SJCRH30 (cell line): ENCODE data around the gene RMDN2. TPM values are rescaled to one million over a fixed set of nuclear protein-coding genes. Genes with fewer than 3 reads are reported as not detected.
"Not testable (repeated sequence)": the region's sequence is repeated elsewhere in the genome, so short reads cannot be mapped to it uniquely, and the experiment has no call there.

Source experiments
- DNase-seq, 2 experiments: peaks; one replicate each; pipeline ENCODE4 v3.0.0-alpha.2; 2015 to 2020
- H3K27ac ChIP-seq: fragments of 250-450 bp; sonication (Bioruptor Pico); 2 replicates; pipeline ENCODE4 v1.5.1; 2020; ENCODE audit warnings: mild to moderate bottlenecking, moderate library complexity
- H3K27me3 ChIP-seq: fragments of 250-450 bp; sonication (Bioruptor Pico); 2 replicates; pipeline ENCODE4 v1.5.1; 2020; ENCODE audit warnings: mild to moderate bottlenecking, moderate library complexity
- H3K36me3 ChIP-seq: fragments of 250-450 bp; sonication (Bioruptor Pico); 2 replicates; pipeline ENCODE4 v1.5.1; 2020; ENCODE audit warnings: mild to moderate bottlenecking, moderate library complexity
- H3K4me1 ChIP-seq: fragments of 250-450 bp; sonication (Bioruptor Pico); 2 replicates; pipeline ENCODE4 v1.5.1; 2020; ENCODE audit warnings: mild to moderate bottlenecking, moderate library complexity
- H3K4me3 ChIP-seq: fragments of 250-450 bp; sonication (Bioruptor Pico); 2 replicates; pipeline ENCODE4 v1.5.1; 2020; ENCODE audit warnings: mild to moderate bottlenecking, moderate library complexity
- H3K9me3 ChIP-seq: fragments of 250-450 bp; sonication (Bioruptor Pico); replicated peaks from 2 replicates; pipeline ENCODE4 v1.5.1; 2020; ENCODE audit warnings: mild to moderate bottlenecking, moderate library complexity
- total RNA-seq: library from RNA; depleted of rRNA; stranded (reverse); fragments of >200 nt; shearing (Covaris generic); gene quantifications from 2 replicates; pipeline ENCODE4 v1.2.3, GENCODE V29; 2014

Gene RMDN2
- total RNA-seq, 1 experiment from 2014 or later, result 2.1 TPM

GRCh38 chr2:37982847-37983246 is 57.8 kb downstream of the RMDN2 start:
- no peak for DNase-seq
- no peaks in the 10 kb centered on the region for H3K9me3 ChIP-seq
- no peak overlapping the region for H3K4me3 ChIP-seq
- H3K27ac ChIP-seq, result no peak overlapping the region
- 0 out of 2 replicates have a peak, but pooled peaks cover 2% of the 10 kb centered on the region for H3K27me3 ChIP-seq
- H3K4me1 ChIP-seq, result 0 out of 2 replicates have a peak, but pooled peaks cover 2% of the 10 kb centered on the region
- H3K36me3 ChIP-seq, result no peaks in the 10 kb centered on the region

GRCh38 chr2:37983719-37984118 is 58.6 kb downstream of the RMDN2 start:
- H3K9me3 ChIP-seq, result no peaks in the 10 kb centered on the region
- no peak overlapping the region for H3K27ac ChIP-seq
- no peaks in the 10 kb centered on the region for H3K36me3 ChIP-seq
- 0 out of 2 replicates have a peak, but pooled peaks cover 2% of the 10 kb centered on the region for H3K4me1 ChIP-seq
- DNase-seq, result no peak
- H3K27me3 ChIP-seq, result 0 out of 2 replicates have a peak, but pooled peaks cover 2% of the 10 kb centered on the region
- no peak overlapping the region for H3K4me3 ChIP-seq

- no peaks in the 10 kb centered on the region for H3K9me3 ChIP-seq
- no peaks in the 10 kb centered on the region for H3K36me3 ChIP-seq
- H3K4me1 ChIP-seq, result 0 out of 2 replicates have a peak, but pooled peaks cover 2% of the 10 kb centered on the region
- H3K27ac ChIP-seq, result no peak overlapping the region
- no peak overlapping the region for H3K4me3 ChIP-seq
- DNase-seq, result no peak
- 0 out of 2 replicates have a peak, but pooled peaks cover 2% of the 10 kb centered on the region for H3K27me3 ChIP-seq
Measured at GRCh38 chr2:37984176-37984575, 59.1 kb downstream of the RMDN2 start.

GRCh38 chr2:37984589-37984988 is 59.5 kb downstream of the RMDN2 start:
- no peak overlapping the region for H3K27ac ChIP-seq
- H3K9me3 ChIP-seq, result no peaks in the 10 kb centered on the region

GRCh38 chr2:37985333-37985732 is 60.2 kb downstream of the RMDN2 start:
- DNase-seq, result no peak

More at GRCh38 chr2:37984589-37984988, 59.5 kb downstream of the RMDN2 start:
- DNase-seq, result no peak
- Histone ChIP-seq H3K36me3 (no peaks in the 10 kb centered on the region), H3K4me3 (no peak overlapping the region), H3K4me1 (0 out of 2 replicates have a peak, but pooled peaks cover 2% of the 10 kb centered on the region), H3K27me3 (0 out of 2 replicates have a peak, but pooled peaks cover 2% of the 10 kb centered on the region)

GRCh38 chr2:37987098-37987775 is 62.1 kb downstream of the RMDN2 start:
- DNase-seq, result no peak
- no peaks in the 10 kb centered on the region for H3K36me3 ChIP-seq

More at GRCh38 chr2:37985333-37985732, 60.2 kb downstream of the RMDN2 start:
- H3K9me3 ChIP-seq, result no peaks in the 10 kb centered on the region
- H3K4me1 ChIP-seq, result 0 out of 2 replicates have a peak, but pooled peaks cover 2% of the 10 kb centered on the region
- H3K27me3 ChIP-seq, result 0 out of 2 replicates have a peak, but pooled peaks cover 2% of the 10 kb centered on the region
- no peak overlapping the region for H3K4me3 ChIP-seq
- H3K36me3 ChIP-seq, result no peaks in the 10 kb centered on the region
- no peak overlapping the region for H3K27ac ChIP-seq

GRCh38 chr2:37992601-37993000 is 67.5 kb downstream of the RMDN2 start:
- no peak for DNase-seq
- H3K4me3 ChIP-seq, result no peak overlapping the region
- H3K27ac ChIP-seq, result no peak overlapping the region
- no peaks in the 10 kb centered on the region for H3K4me1 ChIP-seq
- no peaks in the 10 kb centered on the region for H3K36me3 ChIP-seq
- no peaks in the 10 kb centered on the region for H3K9me3 ChIP-seq
- H3K27me3 ChIP-seq, result no peaks in the 10 kb centered on the region

More at GRCh38 chr2:37987098-37987775, 62.1 kb downstream of the RMDN2 start:
- no peak overlapping the region for H3K27ac ChIP-seq
- H3K4me3 ChIP-seq, result no peak overlapping the region
- no peaks in the 10 kb centered on the region for H3K9me3 ChIP-seq
- 0 out of 2 replicates have a peak, but pooled peaks cover 2% of the 10 kb centered on the region for H3K4me1 ChIP-seq
- 0 out of 2 replicates have a peak, but pooled peaks cover 2% of the 10 kb centered on the region for H3K27me3 ChIP-seq

GRCh38 chr2:37993143-37993542 is 68.1 kb downstream of the RMDN2 start:
- no peak overlapping the region for H3K27ac ChIP-seq
- no peaks in the 10 kb centered on the region for H3K9me3 ChIP-seq
- H3K4me3 ChIP-seq, result no peak overlapping the region
- H3K36me3 ChIP-seq, result no peaks in the 10 kb centered on the region
- no peak for DNase-seq
- H3K4me1 ChIP-seq, result no peaks in the 10 kb centered on the region
- H3K27me3 ChIP-seq, result no peaks in the 10 kb centered on the region

GRCh38 chr2:37997629-37998028 is 72.5 kb downstream of the RMDN2 start:
- H3K36me3 ChIP-seq, result no peaks in the 10 kb centered on the region
- H3K9me3 ChIP-seq, result no peaks in the 10 kb centered on the region
- no peaks in the 10 kb centered on the region for H3K27me3 ChIP-seq
- DNase-seq, result no peak
- H3K4me3 ChIP-seq, result no peak overlapping the region
- H3K27ac ChIP-seq, result no peak overlapping the region
- H3K4me1 ChIP-seq, result no peaks in the 10 kb centered on the region

GRCh38 chr2:38000485-38001222 is 75.6 kb downstream of the RMDN2 start:
- no peak for DNase-seq
- Histone ChIP-seq H3K9me3 (0 out of 2 replicates have a peak, but pooled peaks cover 3% of the 10 kb centered on the region), H3K27me3 (no peaks in the 10 kb centered on the region), H3K27ac (no peak overlapping the region), H3K4me1 (no peaks in the 10 kb centered on the region), H3K36me3 (no peaks in the 10 kb centered on the region), H3K4me3 (no peak overlapping the region)

- not testable (repeated sequence) for H3K4me1 ChIP-seq, H3K4me3 ChIP-seq, H3K27ac ChIP-seq, H3K27me3 ChIP-seq, DNase-seq, H3K9me3 ChIP-seq, H3K36me3 ChIP-seq
Measured at GRCh38 chr2:38010187-38010586, 85.1 kb downstream of the RMDN2 start.

GRCh38 chr2:38010995-38011394 is 85.9 kb downstream of the RMDN2 start:
- peaks cover 4% of the 10 kb centered on the region; the same call in 1 of the 2 replicates for H3K4me1 ChIP-seq
- H3K36me3 ChIP-seq, result no peaks in the 10 kb centered on the region
- no peak overlapping the region for H3K27ac ChIP-seq
- H3K9me3 ChIP-seq, result no peaks in the 10 kb centered on the region
- H3K4me3 ChIP-seq, result no peak overlapping the region
- H3K27me3 ChIP-seq, result no peaks in the 10 kb centered on the region; the same call in 1 of the 2 replicates
- no peak for DNase-seq

GRCh38 chr2:38013158-38013752 is 88.2 kb downstream of the RMDN2 start:
- H3K9me3 ChIP-seq, result no peaks in the 10 kb centered on the region
- H3K27ac ChIP-seq, result no peak overlapping the region
- no peak overlapping the region for H3K4me3 ChIP-seq
- H3K36me3 ChIP-seq, result no peaks in the 10 kb centered on the region
- DNase-seq, result no peak
- peaks cover 4% of the 10 kb centered on the region; the same call in 1 of the 2 replicates for H3K4me1 ChIP-seq
- peaks cover 1% of the 10 kb centered on the region for H3K27me3 ChIP-seq

GRCh38 chr2:38016219-38016618 is 91.1 kb downstream of the RMDN2 start:
- Histone ChIP-seq H3K4me3 (no peak overlapping the region), H3K27me3 (peaks cover 2% of the 10 kb centered on the region), H3K9me3 (no peaks in the 10 kb centered on the region), H3K36me3 (no peaks in the 10 kb centered on the region), H3K27ac (no peak overlapping the region), H3K4me1 (peaks cover 4% of the 10 kb centered on the region; the same call in 1 of the 2 replicates)
- DNase-seq, result no peak
